ENCODE data around the gene FMNL2.
A peak's percentile ranks its signal among the peaks of the same experiment; 100 is the strongest.

- TF ChIP-seq EZH2 (IDR thresholded peaks at IDR 0.05) (no peak), POLR2A (IDR thresholded peaks at IDR 0.05; ENCODE audit: borderline replicate concordance, extremely low read depth, insufficient read depth, insufficient read length) (no peak), RAD21 (IDR thresholded peaks at IDR 0.05; ENCODE audit: low read depth) (peak; percentile 83), SIN3A (IDR thresholded peaks at IDR 0.05; ENCODE audit: low read depth) (no peak), YY1 (IDR thresholded peaks at IDR 0.05; ENCODE audit: extremely low read depth, insufficient replicate concordance, low read depth, low read length) (no peak), CEBPB (IDR thresholded peaks at IDR 0.05; ENCODE audit: low read depth) (no peak)
- TF ChIP-seq, protein P1, sequence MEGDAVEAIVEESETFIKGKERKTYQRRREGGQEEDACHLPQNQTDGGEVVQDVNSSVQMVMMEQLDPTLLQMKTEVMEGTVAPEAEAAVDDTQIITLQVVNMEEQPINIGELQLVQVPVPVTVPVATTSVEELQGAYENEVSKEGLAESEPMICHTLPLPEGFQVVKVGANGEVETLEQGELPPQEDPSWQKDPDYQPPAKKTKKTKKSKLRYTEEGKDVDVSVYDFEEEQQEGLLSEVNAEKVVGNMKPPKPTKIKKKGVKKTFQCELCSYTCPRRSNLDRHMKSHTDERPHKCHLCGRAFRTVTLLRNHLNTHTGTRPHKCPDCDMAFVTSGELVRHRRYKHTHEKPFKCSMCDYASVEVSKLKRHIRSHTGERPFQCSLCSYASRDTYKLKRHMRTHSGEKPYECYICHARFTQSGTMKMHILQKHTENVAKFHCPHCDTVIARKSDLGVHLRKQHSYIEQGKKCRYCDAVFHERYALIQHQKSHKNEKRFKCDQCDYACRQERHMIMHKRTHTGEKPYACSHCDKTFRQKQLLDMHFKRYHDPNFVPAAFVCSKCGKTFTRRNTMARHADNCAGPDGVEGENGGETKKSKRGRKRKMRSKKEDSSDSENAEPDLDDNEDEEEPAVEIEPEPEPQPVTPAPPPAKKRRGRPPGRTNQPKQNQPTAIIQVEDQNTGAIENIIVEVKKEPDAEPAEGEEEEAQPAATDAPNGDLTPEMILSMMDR (IDR thresholded peaks at IDR 0.05 in 2 of 3, conservative IDR thresholded peaks at IDR 0.05 in 1 of 3; ENCODE audit: borderline replicate concordance in 1 of 3, insufficient read depth in 1 of 3, low read depth in 2 of 3, low read length in 2 of 3) = peak; percentile 53 to 65 (median 59); a peak in 5 of 6 replicates
Observed at GRCh38 chr2:152627351-152627957, 292.5 kb downstream of the FMNL2 start.

Measured in HCT116 (cell line).